CD14-positive monocyte (primary cell): Measurements from ENCODE around the gene MTCH1. TPM values are rescaled to one million over a fixed set of nuclear protein-coding genes. Genes with fewer than 3 reads are reported as not detected.

ENCODE experiments used
- DNase-seq, 3 donors: peaks; one replicate each; pipeline ENCODE4 v3.0.0-alpha.2; 2011 to 2022
- H2AFZ ChIP-seq: 2 replicates; pipeline ENCODE4 v1.6.0; 2012; ENCODE audit warnings: mild to moderate bottlenecking, low read depth, low read length, inconsistent platforms; ENCODE audit not compliant: insufficient read depth, poor library complexity, severe bottlenecking
- H3K27ac ChIP-seq, 2 donors: 1 replicate in 1 of 2; 2 replicates in 1 of 2; pipeline ENCODE4 v1.5.1; 2012 to 2013; ENCODE audit warnings: low read length in 2 of 2, control low read depth in 1 of 2, inconsistent platforms in 1 of 2, low read depth in 1 of 2, mild to moderate bottlenecking in 1 of 2
- H3K27me3 ChIP-seq, 2 donors: one replicate each; pipeline versions ENCODE4 v1.6.0 to v1.6.1; 2011 to 2013; ENCODE audit warnings: low read length in 2 of 2; ENCODE audit not compliant: control insufficient read depth in 2 of 2, insufficient read depth in 2 of 2
- H3K36me3 ChIP-seq, 2 donors: replicated peaks in 1 of 2; 1 replicate in 1 of 2; 2 replicates in 1 of 2; pipeline versions ENCODE4 v1.5.1 to v1.6.1; 2012 to 2013; ENCODE audit warnings: low read length in 2 of 2, control low read depth in 1 of 2, inconsistent platforms in 1 of 2, mild to moderate bottlenecking in 1 of 2; ENCODE audit not compliant: insufficient read depth in 2 of 2, control insufficient read depth in 1 of 2
- H3K4me1 ChIP-seq, 2 donors: 1 replicate in 1 of 2; 2 replicates in 1 of 2; pipeline versions ENCODE4 v1.5.1 to v1.6.1; 2012 to 2013; ENCODE audit warnings: low read length in 2 of 2, control low read depth in 1 of 2, inconsistent platforms in 1 of 2, mild to moderate bottlenecking in 1 of 2, moderate library complexity in 1 of 2; ENCODE audit not compliant: insufficient read depth in 2 of 2, control insufficient read depth in 1 of 2
- H3K4me2 ChIP-seq: replicated peaks from 2 replicates; pipeline ENCODE3; 2012; ENCODE audit warnings: low read length, moderate library complexity, mild to moderate bottlenecking; ENCODE audit not compliant: poor library complexity, severe bottlenecking; ENCODE audit errors: extremely low read depth
- H3K4me3 ChIP-seq, 3 experiments: fragments of 200-600 bp in 1 of 3; sonication (generic) in 1 of 3; replicated peaks in 1 of 3; 1 replicate in 2 of 3; 2 replicates in 1 of 3; pipeline ENCODE4 v1.5.1; 2011 to 2013; ENCODE audit warnings: low read length in 3 of 3, mild to moderate bottlenecking in 3 of 3, control low read depth in 2 of 3, low read depth in 2 of 3, inconsistent platforms in 1 of 3, moderate library complexity in 1 of 3
- H3K79me2 ChIP-seq: 2 replicates; pipeline ENCODE4 v1.6.0; 2012; ENCODE audit warnings: mild to moderate bottlenecking, control low read depth, inconsistent platforms, low read length, moderate library complexity; ENCODE audit not compliant: insufficient read depth
- H3K9ac ChIP-seq: 2 replicates; pipeline ENCODE4 v1.6.0; 2017; ENCODE audit warnings: low read length, mild to moderate bottlenecking; ENCODE audit not compliant: insufficient read depth, poor library complexity, severe bottlenecking
- H3K9me3 ChIP-seq, 2 donors: replicated peaks in 1 of 2; 1 replicate in 1 of 2; 2 replicates in 1 of 2; pipeline versions ENCODE4 v1.5.1 to v1.6.1; 2012 to 2013; ENCODE audit warnings: low read length in 2 of 2, control low read depth in 1 of 2; ENCODE audit not compliant: control insufficient read depth in 1 of 2, insufficient read depth in 1 of 2
- H4K20me1 ChIP-seq: 2 replicates; pipeline ENCODE4 v1.6.0; 2012; ENCODE audit warnings: mild to moderate bottlenecking, low read length, control low read depth, moderate library complexity; ENCODE audit not compliant: insufficient read depth
- H3K27ac Mint-ChIP-seq, 7 donors: one replicate each; pipeline ENCODE4 v1.8.0; 2020; ENCODE audit warnings: mild to moderate bottlenecking in 7 of 7, mixed read lengths in 7 of 7, moderate library complexity in 6 of 7, inconsistent platforms in 2 of 7
- H3K27me3 Mint-ChIP-seq, 3 donors: one replicate each; pipeline ENCODE4 v1.8.0; 2021 to 2022; ENCODE audit warnings: low read depth in 3 of 3, mild to moderate bottlenecking in 3 of 3, mixed read lengths in 3 of 3, moderate library complexity in 3 of 3, inconsistent platforms in 1 of 3
- H3K36me3 Mint-ChIP-seq, 2 donors: one replicate each; pipeline ENCODE4 v1.8.0; 2020; ENCODE audit warnings: mixed read lengths in 2 of 2, inconsistent platforms in 1 of 2, mild to moderate bottlenecking in 1 of 2
- H3K4me1 Mint-ChIP-seq: one replicate; pipeline ENCODE4 v1.8.0; 2020; ENCODE audit warnings: mild to moderate bottlenecking, mixed read lengths
- H3K4me3 Mint-ChIP-seq, 2 donors: one replicate each; pipeline ENCODE4 v1.8.0; 2020; ENCODE audit warnings: mild to moderate bottlenecking in 2 of 2, mixed read lengths in 2 of 2, moderate library complexity in 1 of 2
- H3K9me3 Mint-ChIP-seq, 7 donors: one replicate each; pipeline ENCODE4 v1.8.0; 2020 to 2022; ENCODE audit warnings: mixed read lengths in 7 of 7, mild to moderate bottlenecking in 6 of 7, moderate library complexity in 6 of 7, inconsistent platforms in 2 of 7
- CTCF ChIP-seq: fragments of 200-600 bp; IDR thresholded peaks from one replicate; pipeline ENCODE4 v1.8.0; 2022; ENCODE audit warnings: antibody characterized with exemption, mild to moderate bottlenecking
- WGBS: methylation state at CpG from one replicate; pipeline ENCODE4 v1.1.5; 2013; ENCODE audit warnings: missing lambda C conversion rate; ENCODE audit not compliant: insufficient coverage; 5-methylcytosine and 5-hydroxymethylcytosine counted together
- intact Hi-C, 2 donors: fragments of 100-400 bp; cut with micrococcal nuclease; formaldehyde crosslinking; loops; one replicate each; pipeline versions ENCODE4 v1.15.0 to v1.15.1; 2023
- polyA plus RNA-seq, 3 donors: library from polyadenylated mRNA; depleted of rRNA in 1 of 3; unstranded in 2 of 3; stranded (reverse) in 1 of 3; fragments of 300-500 nt in 2 of 3; fragments of >200 nt in 1 of 3; fragmentation: Illumina TruSeq in 2 of 3; gene quantifications; 1 replicate in 2 of 3; 2 replicates in 1 of 3; pipeline ENCODE4 v1.2.3, GENCODE V29; 2012 to 2021

The MTCH1 gene
- polyA plus RNA-seq, 3 donors = 111 to 118 (median 111) TPM

- Histone ChIP-seq H2AFZ (no peak overlapping the region), H3K27ac (no peak overlapping the region), H3K9ac (no peak overlapping the region), H3K4me2 (no peak overlapping the region), H3K4me3 (no peak overlapping the region), H4K20me1 (no peaks in the 10 kb centered on the region), H3K36me3 (no peaks in the 10 kb centered on the region), H3K27me3 (peaks cover 0 to 2% of the 10 kb centered on the region in 2 donors), H3K9me3 (no peaks in the 10 kb centered on the region), H3K4me1 (no peaks in the 10 kb centered on the region), H3K79me2 (no peaks in the 10 kb centered on the region)
- intact Hi-C loops = no loop called here
- Mint-ChIP-seq H3K27ac (no peak overlapping the region), H3K27me3 (peaks cover 7 to 15% (median 10%) of the 10 kb centered on the region in 3 donors), H3K4me1 (no peaks in the 10 kb centered on the region), H3K4me3 (no peak overlapping the region), H3K9me3 (no peaks in the 10 kb centered on the region), H3K36me3 (peaks cover 0 to 4% of the 10 kb centered on the region in 2 donors)
- no peak for TF ChIP-seq CTCF
- no CpG with 5 or more reads among the region's 4 CpGs for WGBS
- no peak for DNase-seq
Observed at GRCh38 chr6:36933519-36933918, 52.5 kb downstream of the MTCH1 start.

GRCh38 chr6:36933102-36933501 lies 52.9 kb downstream of the MTCH1 start:
- Histone ChIP-seq H2AFZ (no peak overlapping the region), H3K4me1 (no peaks in the 10 kb centered on the region), H3K36me3 (no peaks in the 10 kb centered on the region), H3K9me3 (no peaks in the 10 kb centered on the region), H3K27me3 (peaks cover 0 to 2% of the 10 kb centered on the region in 2 donors), H3K4me2 (no peak overlapping the region), H3K27ac (no peak overlapping the region), H3K79me2 (no peaks in the 10 kb centered on the region), H3K4me3 (no peak overlapping the region), H3K9ac (no peak overlapping the region), H4K20me1 (no peaks in the 10 kb centered on the region)
- Mint-ChIP-seq H3K27me3 (peaks cover 7 to 15% (median 10%) of the 10 kb centered on the region in 3 donors), H3K36me3 (peaks cover 0 to 7% of the 10 kb centered on the region in 2 donors), H3K27ac (no peak overlapping the region), H3K4me3 (no peak overlapping the region), H3K4me1 (no peaks in the 10 kb centered on the region), H3K9me3 (no peaks in the 10 kb centered on the region)
- WGBS = no CpG with 5 or more reads among the region's 2 CpGs
- intact Hi-C loops = no loop called here
- TF ChIP-seq CTCF = no peak
- no peak for DNase-seq
